HG02973 (cell line): ENCODE data around the gene ZNF768.
"Not testable (repeated sequence)": the region's sequence is repeated elsewhere in the genome, so short reads cannot be mapped to it uniquely, and the experiment has no call there.

Experiments used
- ATAC-seq: cut with Tn5 transposase; IDR thresholded peaks from one replicate; pipeline ENCODE4 v1.9.1; 2021; ENCODE audit warnings: moderate library complexity; ENCODE audit not compliant: unreplicated experiment

Gene ZNF768

DNA sequence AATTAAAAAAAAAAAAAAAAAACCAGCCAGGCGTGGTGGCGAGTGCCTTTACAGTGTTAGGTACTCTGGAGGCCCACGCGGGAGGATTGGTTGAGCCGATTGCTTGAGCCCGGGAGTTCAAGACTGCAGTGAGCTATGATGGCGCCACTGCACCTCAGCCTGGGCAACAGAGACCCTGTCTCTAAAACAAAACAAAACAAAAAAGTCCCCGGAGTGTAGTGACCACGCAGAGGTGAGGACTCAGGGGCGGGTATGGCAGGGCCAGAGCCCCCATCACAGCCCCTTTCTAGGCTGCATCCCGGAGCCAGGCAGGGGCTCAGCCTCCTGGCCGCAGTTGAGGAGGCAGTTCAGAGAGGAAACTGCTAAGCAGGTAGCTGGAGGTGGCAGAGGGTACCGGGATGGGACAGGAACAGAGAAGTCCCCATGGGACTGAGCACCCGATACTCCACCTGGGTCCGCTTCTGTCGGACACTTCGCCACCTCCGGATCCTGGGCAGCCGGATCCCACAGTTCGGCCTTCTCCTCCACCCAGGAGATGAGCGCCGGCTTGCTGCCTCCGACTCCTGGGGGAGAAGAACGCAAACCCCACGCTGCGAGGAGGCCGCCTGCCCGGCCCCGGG lies 7.5 kb upstream of the ZNF768 start:
- ATAC-seq = no peak

DNA sequence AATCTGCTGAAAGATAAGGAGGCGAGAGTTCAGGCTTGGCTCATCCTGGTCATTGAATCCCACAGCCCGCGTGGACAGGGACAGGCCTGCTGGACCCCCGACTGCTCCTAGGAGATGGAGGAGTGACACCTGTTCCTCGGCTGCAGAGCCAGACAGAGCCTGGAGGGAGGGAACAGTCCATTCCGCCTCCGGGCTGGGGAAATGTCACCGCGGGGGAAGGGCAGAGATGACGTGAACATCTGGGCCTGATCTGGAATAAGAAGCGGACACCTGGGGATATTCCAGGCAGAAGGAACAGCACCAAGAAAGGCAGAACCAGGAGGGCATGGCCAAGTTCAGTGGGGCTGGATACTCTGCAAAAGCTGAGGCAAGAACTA lies 6.8 kb upstream of the ZNF768 start:
- ATAC-seq = no peak

DNA sequence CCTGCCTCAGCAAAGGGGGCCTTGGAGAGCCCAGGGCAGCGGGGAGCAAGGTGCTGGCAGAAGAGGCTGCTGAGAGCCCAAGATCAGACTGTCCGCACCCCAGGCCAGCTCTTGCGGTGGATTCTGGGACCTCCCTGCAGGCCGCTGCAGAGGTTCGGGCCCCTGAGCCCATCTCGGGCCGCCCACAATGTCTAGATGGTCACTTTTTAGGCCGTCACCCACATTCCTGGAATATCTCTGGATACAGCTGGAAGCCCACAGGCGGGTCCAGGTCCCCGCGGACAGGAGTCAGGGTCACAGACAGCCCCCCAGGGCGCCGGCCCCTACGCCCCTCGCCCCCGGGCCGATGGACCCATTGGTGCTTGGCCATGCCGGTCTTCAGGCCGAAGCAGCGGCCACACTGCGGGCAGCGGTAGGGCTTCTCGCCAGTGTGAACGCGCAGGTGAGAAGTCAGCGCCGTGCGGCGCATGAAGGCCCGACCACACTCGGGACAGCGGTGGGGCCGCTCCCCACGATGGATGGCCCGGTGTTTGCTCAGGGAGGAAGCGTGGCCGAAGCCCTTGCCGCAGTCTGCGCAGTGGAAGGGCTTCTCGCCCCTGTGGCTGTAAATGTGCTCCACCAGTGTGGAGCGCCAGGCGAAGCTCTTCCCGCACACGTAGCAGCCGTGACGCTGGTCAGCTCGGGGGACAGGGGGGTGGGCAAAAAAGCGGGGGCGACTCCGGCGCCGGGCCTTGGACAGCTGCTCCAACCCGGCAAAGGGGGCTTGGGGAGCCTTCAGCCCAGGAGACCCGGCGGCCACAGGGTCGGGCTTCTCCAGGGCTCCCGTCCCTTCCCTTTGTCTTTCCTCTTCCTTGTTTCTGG lies 6.1 kb upstream of the ZNF768 start:
- no peak for ATAC-seq

DNA sequence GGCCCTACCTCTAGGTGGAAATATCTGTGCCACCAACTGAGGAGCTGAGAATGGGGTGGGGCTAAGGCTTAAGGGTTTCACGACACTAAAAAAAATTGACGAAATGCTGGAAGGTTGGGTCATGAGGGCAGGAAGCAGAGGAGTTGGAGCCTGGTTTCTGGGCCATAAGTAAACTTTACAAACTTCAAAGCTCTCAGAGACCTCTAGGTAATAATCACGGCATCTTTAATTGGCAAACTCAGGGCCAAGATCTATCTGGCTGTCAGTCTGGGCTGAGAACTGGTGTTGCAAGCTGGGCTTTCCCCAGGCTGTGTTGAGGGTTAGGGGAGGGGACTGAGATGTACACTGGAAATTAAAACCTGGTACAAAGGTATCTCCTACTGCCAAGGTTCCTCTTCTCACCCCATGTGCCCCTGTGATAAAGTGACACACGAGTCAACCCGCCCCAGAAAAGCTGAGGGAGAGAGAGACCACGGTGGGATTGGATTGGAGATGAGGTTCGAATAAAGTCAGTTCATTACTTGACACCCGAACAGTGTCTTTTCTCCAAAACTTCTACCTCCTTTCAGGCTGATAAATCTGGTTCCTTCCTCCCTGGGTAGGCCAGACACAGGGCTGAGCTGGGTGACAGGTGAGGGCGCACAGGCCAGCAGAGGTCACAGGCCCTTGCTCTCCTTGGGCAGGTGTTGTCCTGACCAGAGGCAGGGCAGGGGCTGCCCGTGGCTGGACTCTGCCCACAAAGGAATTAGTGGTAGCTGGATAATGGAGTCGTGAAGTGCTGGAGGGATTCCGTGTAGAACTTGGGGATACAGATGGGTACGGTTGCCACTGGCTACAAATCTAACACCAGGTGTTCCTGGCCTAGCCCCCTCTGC lies 4.0 kb upstream of the ZNF768 start:
- ATAC-seq = no peak

GRCh38 chr16:30528799-30529457 lies 2.6 kb upstream of the ZNF768 start:
- no peak for ATAC-seq

- ATAC-seq = no peak
Observed at GRCh38 chr16:30527635-30528178, 1.3 kb upstream of the ZNF768 start.

- ATAC-seq = peak; percentile 79
Observed at GRCh38 chr16:30526823-30527634, 663 bp upstream of the ZNF768 start.

GRCh38 chr16:30525844-30526136 lies 576 bp downstream of the ZNF768 start:
- ATAC-seq = no peak

DNA sequence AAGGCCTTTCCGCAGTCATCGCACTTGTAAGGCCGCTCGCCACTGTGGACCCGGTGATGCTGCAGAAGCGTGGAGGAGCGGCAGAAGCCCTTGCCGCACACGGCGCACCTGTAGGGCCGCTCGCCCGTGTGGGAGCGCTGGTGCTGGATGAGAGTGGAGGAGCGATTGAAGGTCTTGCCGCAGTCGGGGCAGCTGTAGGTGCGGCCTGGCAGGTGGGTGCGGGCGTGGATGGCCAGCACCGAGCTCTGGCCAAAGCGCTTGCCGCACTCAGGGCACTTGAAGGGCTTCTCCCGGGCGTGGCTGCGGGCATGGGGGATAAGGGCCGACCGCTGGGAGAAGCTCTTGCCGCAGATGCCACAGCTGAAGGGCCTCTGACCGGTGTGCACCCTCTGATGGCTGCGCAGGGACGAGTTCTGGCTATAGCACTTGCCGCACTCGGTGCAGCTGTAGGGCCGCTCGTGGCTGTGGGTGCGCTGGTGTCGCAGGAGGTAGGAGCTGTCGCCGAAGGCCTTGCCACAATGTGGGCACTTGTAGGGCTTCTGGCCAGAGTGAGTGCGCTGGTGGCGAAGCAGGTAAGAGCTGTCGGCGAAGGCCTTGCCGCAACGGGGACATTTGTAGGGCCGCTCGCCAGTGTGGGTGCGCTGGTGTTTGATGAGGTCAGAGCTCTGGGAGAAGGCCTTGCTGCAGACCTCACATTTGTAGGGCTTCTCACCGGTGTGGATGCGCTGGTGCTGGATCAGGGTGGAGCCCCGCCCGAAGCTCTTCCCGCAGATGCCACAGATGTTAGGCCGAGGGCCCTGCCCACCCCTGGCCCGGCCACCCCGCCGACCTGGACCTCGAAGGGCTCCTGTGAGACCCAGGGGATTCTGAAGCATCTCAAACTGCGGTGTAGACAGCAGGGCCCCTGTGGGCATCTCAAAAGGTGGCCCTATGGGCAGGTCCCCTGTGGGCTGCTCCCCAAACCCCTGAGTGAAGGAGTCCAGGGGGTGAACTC lies 1.5 kb downstream of the ZNF768 start:
- no peak for ATAC-seq

- no peak for ATAC-seq
Observed at GRCh38 chr16:30523768-30524574, 2.4 kb downstream of the ZNF768 start.

DNA sequence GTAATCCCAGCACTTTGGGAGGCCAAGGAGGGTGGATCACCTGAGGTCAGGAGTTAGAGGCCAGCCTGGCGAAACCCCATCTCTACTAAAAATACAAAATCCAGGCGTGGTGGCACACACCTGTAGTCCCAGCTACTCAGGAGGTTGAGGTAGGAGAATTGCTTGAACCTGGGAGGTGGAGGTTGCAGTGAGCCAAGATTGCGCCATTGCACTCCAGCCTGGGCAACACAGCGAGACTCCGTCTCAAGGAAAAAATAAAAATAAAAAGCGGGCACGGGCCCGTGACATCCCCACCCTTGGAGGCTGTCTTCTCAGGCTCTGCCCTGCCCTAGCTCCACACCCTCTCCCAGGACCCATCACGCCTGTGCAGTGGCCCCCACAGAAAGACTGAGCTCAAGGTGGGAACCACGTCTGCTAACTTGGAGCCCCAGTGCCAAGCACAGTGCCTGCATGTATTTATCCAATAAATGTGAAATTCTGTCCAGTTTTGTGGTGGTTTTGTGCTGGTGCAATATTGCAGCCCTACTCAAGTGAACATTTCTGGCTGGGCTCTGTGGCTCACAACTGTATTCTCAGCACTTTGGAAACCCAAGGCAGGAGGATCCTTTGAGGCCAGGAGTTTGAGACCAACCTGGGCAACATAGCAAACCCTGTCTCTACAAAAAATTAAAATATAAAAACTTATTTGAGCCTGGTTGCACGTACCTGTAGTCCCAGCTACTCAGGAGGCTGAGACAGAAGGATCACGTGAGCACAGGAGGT lies 3.5 kb downstream of the ZNF768 start:
- not testable (repeated sequence) for ATAC-seq

DNA sequence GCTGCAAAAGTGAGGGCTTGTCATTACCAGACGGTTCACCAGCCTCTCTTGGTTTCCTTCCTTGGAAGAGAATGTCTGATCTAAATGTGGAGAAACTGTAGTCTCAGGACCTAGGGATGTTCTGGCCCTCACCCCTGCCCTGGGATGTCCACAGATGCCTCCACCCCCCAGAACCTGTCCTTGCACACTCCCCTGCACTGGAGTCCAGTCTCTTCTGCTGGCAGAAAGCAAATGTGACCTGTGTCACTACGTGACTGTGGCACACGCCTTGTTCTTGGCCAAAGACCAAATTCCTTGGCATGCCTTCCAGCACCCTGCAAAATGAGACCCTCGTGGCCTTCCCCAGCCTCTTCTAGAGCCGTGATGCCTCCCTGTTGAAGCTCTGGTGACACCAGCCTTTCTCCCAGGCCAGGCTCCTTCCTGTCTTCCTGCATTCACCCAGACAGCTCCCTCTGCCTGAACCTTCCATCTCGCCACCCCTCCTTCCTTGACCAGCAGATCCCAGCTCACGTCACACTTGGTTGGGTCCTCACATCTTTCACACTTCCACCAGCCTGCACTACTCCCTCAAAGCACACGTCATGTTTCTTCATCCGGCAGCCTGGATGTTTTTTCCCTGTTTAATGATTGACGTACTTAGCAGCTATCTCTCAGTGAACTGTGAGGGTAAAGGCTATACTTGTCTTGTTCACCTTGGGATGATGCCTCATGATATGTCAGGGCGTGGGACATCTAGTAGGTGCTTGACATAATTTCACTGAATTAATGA lies 4.3 kb downstream of the ZNF768 start:
- no peak for ATAC-seq

GRCh38 chr16:30521476-30521872 lies 4.9 kb downstream of the ZNF768 start:
- ATAC-seq = no peak

DNA sequence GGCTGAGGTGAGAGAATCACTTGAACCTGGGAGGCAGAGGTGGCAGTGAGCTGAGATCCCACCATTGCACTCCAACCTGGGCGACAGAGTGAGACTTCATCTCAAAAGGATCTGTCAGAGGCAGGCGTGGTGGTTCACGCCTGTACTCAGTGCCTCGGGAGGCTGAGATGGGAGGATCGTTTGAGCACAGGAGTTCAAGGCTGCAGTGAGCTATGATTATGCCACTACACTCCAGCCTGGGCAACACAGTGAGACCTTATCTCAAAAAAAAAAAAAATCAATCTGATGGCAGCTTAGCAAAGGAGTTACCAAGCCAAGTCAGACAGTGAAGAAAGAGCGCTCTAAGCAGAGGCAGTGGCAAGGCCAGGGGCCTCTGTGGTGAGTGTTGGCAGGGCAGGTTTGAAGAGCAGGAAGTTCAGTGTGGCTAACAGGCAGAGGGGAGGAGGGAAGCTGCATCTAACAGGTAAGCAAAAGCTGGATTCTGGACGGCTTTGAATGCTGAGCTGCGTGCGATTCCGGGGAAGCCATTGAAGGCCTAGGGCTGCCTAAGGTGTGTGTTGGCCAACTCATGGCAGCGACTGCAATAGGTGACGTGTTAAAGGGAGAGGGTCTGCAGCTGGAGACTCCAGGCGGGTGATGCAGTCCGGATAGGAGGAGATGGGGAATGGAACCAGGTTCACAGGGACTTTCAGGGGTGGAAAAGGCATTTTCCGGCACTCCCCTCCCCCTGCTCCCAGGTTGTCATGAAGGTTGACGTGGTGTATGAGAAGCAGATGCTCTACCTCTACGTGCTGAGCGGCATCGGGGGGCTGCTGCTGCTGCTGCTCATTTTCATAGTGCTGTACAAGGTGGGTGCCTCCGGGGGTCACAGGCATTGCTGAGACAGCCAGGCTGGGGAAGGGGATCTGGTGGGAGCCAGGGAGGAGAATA lies 7.0 kb downstream of the ZNF768 start:
- no peak for ATAC-seq

DNA sequence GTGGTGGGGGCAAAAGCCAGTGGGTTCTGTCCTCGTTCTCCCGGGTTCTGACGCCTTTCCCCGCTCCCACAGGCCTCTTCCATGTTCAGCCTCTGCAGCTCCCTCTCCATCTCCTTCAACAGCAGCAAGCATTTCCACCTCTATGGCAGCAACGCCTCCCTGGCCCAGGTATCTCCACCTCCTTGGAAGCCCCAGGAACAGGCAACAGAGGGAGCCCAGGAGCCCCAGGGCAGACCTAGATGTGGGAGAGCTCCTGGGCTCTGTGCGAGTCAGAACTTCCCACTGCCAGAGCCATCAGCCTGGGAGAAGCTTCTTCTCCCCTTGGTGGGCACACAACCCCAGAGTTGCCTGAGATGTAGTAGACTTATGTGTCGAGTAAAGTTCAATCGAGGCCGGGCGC lies 7.8 kb downstream of the ZNF768 start:
- no peak for ATAC-seq

GRCh38 chr16:30515275-30515674 lies 11.1 kb downstream of the ZNF768 start:
- no peak for ATAC-seq
